Measurements from ENCODE around the gene VPS9D1. TPM values are rescaled to one million over a fixed set of nuclear protein-coding genes. Genes with fewer than 3 reads are reported as not detected.

Gene VPS9D1
- total RNA-seq, 4 donors from 2014 or later = 7.1 to 25.0 (median 13.8) TPM

DNA sequence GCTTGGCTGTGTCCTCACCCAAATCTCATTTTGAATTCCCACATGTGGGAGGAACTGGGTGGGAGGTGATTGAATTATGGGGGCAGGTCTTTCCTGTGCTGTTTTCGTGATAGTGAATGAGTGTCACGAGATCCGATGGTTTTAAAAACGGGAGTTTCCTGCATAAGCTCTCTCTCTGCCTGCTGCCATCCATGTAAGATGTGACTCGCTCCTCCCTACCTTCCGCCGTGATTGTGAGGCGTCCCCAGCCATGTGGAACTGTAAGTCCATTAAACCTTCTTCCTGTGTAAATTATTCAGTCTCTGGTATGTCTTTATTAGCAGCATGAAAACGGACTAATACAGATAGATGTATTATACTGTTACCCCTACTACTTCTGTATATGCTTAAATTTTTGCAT, 59.5 kb downstream of the VPS9D1 start:
- H3K27me3 ChIP-seq = no peaks in the 10 kb centered on the region
- peaks cover 13 to 31% (median 15%) of the 10 kb centered on the region in 3 donors for H3K4me1 ChIP-seq
- no peak overlapping the region for H3K27ac ChIP-seq
- TF ChIP-seq POLR2A (IDR thresholded peaks at IDR 0.05) = no peak
- no peak for TF ChIP-seq CTCF (IDR thresholded peaks at IDR 0.05)
- H3K36me3 ChIP-seq = peaks cover 0 to 44% (median 0%) of the 10 kb centered on the region in 3 donors
- no peak overlapping the region for H3K4me3 ChIP-seq
- 91 to 95% methylated on average over 9 of the region's 9 CpGs for WGBS, 2 donors
- no peak for DNase-seq
- intact Hi-C loops (cut with DNase I) = no loop called here
- H3K9me3 ChIP-seq = no peaks in the 10 kb centered on the region

DNA sequence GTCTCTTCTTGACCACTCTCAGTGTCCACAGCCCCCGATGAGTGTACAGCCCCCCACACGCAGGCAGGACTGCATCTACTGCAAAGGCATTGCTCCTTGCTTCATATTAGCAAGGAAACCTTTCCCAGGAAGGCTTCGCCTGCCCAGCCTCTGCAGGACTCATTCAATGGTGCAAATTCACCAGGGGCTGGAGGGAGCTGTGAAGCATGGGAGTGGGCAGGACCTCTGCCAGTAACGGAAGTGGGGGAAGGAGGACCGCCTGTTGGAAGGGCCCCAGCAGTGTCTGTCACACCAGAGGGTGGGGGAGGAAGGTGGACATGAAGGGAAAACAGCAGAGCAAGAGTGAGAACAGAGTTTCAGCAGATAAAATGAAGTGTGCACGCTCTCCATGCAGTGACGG, 60.6 kb downstream of the VPS9D1 start:
- Histone ChIP-seq H3K4me3 (no peak overlapping the region), H3K4me1 (peaks cover 13 to 39% (median 15%) of the 10 kb centered on the region in 3 donors), H3K9me3 (no peaks in the 10 kb centered on the region), H3K27ac (no peak overlapping the region), H3K36me3 (peaks cover 0 to 44% (median 0%) of the 10 kb centered on the region in 3 donors), H3K27me3 (no peaks in the 10 kb centered on the region)
- no peak for DNase-seq
- intact Hi-C loops (cut with DNase I) = no loop called here
- no peak for TF ChIP-seq POLR2A (IDR thresholded peaks at IDR 0.05)
- no peak for TF ChIP-seq CTCF (IDR thresholded peaks at IDR 0.05)
- 86 to 91% methylated on average over 4 to 7 of the region's 7 CpGs for WGBS, 2 donors

DNA sequence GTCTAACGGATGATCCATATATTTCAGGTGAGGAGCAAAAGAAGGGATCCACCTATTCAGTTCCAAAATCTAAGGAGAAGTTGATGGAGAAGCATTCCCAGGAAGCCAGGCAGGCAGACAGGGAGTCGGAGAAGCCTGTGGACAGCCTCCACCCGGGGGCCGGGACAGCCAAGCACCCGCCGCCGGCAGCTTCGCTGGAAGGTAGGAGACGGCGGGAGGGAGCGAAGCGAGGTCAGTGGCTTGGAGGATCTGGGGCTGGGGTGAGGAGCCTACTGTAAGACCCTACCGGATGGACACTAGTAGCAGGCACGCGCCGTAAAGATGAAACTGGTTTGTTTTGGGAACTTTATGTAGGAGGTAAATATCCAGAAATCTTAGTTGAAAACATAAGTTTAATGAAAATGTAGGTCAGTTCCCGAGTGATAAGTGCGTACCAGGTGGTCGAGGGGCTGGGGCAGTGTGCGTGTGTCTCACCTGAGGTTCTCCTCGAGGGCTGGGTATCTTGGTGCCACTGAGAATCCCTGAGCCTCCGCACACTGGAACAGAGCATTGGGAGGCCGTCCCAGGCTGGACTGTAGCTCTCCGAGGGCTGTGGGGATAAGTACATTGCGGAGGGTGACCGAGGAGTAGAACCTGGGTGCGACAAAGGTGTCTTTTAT, 62.3 kb downstream of the VPS9D1 start:
- DNase-seq = no peak
- H3K27ac ChIP-seq = peak overlapping the region; percentile 89 to 95 (median 93)
- H3K4me1 ChIP-seq = peaks cover 13 to 39% (median 15%) of the 10 kb centered on the region in 3 donors
- intact Hi-C loops (cut with DNase I) = no loop called here
- H3K36me3 ChIP-seq = peaks cover 0 to 45% (median 0%) of the 10 kb centered on the region in 3 donors
- peak overlapping the region; percentile 91 to 99 (median 98) for H3K4me3 ChIP-seq
- WGBS, 2 donors = 8 to 18% methylated on average over 23 to 27 of the region's 27 CpGs
- no peaks in the 10 kb centered on the region for H3K27me3 ChIP-seq
- no peak for TF ChIP-seq CTCF (IDR thresholded peaks at IDR 0.05)
- TF ChIP-seq POLR2A (IDR thresholded peaks at IDR 0.05) = peak in 1 of 4 donors; percentile 3
- H3K9me3 ChIP-seq = no peaks in the 10 kb centered on the region

GRCh38 chr16:89657442-89658220, 63.1 kb downstream of the VPS9D1 start, which contains the start of the genes CHMP1A and SPATA33:
CHMP1A (minus strand) TSS chr16:89657708; CDS start chr16:89657588, 120 bp downstream.
SPATA33 (plus strand) TSS chr16:89657836; CDS start chr16:89657912, 76 bp downstream.
- H3K27me3 ChIP-seq = no peaks in the 10 kb centered on the region
- H3K36me3 ChIP-seq = peaks cover 0 to 45% (median 0%) of the 10 kb centered on the region in 3 donors
- H3K4me3 ChIP-seq = peak within 1 kb of the TSS; percentile 91 to 99 (median 98)
- H3K9me3 ChIP-seq = no peaks in the 10 kb centered on the region
- intact Hi-C loops (cut with DNase I) = no loop called here
- DNase-seq = peak; percentile 48
- H3K4me1 ChIP-seq = peaks cover 13 to 39% (median 15%) of the 10 kb centered on the region in 3 donors
- 0% methylated on average over 15 of the region's 99 CpGs; no CpG with 5 or more reads in 1 of the 2 donors for WGBS, 2 donors
- H3K27ac ChIP-seq = peak within 1 kb of the TSS; percentile 89 to 95 (median 93)
- TF ChIP-seq POLR2A (IDR thresholded peaks at IDR 0.05) = peak in 3 of 4 donors; percentile 36 to 43 (median 39)
- no peak for TF ChIP-seq CTCF (IDR thresholded peaks at IDR 0.05)

Other genes starting within 250 kb of the VPS9D1 start
- gene ANKRD11, start 230.3 kb downstream of the VPS9D1 start, total RNA-seq = 10 to 100 TPM; 51.0 to 72.7 (median 66.9) TPM
- 100 to 1,000 TPM in 1 of 4 donors, 10 to 100 TPM in 3; 65.0 to 104 (median 84.9) TPM for gene SPG7, start 212.5 kb downstream of the VPS9D1 start, total RNA-seq
- gene RPL13, start 160.2 kb downstream of the VPS9D1 start, total RNA-seq = 1,000 to 10,000 TPM; 3,143 to 7,972 (median 4,864) TPM
- 1 to 10 TPM in 3 of 4 donors, under 1 TPM in 1; 0.45 to 2.9 (median 2.1) TPM for gene CPNE7, start 145.1 kb downstream of the VPS9D1 start, total RNA-seq
- 1 to 10 TPM in 1 of 4 donors, under 1 TPM in 1, not detected in 2; 0.76 to 4.1 TPM for gene DPEP1, start 107.3 kb downstream of the VPS9D1 start, total RNA-seq
- 100 to 1,000 TPM in 2 of 4 donors, 10 to 100 TPM in 2; 83.0 to 116 (median 104) TPM for gene CHMP1A, start 63.2 kb downstream of the VPS9D1 start, total RNA-seq
- 1 to 10 TPM; 1.8 to 4.9 (median 2.8) TPM for gene SPATA33, start 63.1 kb downstream of the VPS9D1 start, total RNA-seq
- 10 to 100 TPM; 21.6 to 45.0 (median 39.3) TPM for gene CDK10, start 34.2 kb downstream of the VPS9D1 start, total RNA-seq
- gene SPATA2L, start 19.2 kb downstream of the VPS9D1 start, total RNA-seq = 10 to 100 TPM in 2 of 4 donors, 1 to 10 TPM in 2; 6.1 to 26.1 (median 8.9) TPM
- 10 to 100 TPM; 18.1 to 43.3 (median 34.1) TPM for gene ZNF276, start 639 bp upstream of the VPS9D1 start, total RNA-seq
- 10 to 100 TPM in 1 of 4 donors, 1 to 10 TPM in 3; 3.8 to 29.0 (median 6.8) TPM for gene FANCA, start 95.7 kb upstream of the VPS9D1 start, total RNA-seq
- gene SPIRE2, start 107.6 kb upstream of the VPS9D1 start, total RNA-seq = 1 to 10 TPM; 3.4 to 9.6 (median 4.3) TPM
- 100 to 1,000 TPM in 2 of 4 donors, 10 to 100 TPM in 2; 79.7 to 124 (median 101) TPM for gene TCF25, start 152.7 kb upstream of the VPS9D1 start, total RNA-seq
- 1 to 10 TPM; 1.1 to 3.4 (median 2.0) TPM for gene MC1R, start 198.0 kb upstream of the VPS9D1 start, total RNA-seq
- 1 to 10 TPM in 3 of 4 donors, not detected in 1; 2.2 to 9.6 (median 8.0) TPM for gene TUBB3, start 202.4 kb upstream of the VPS9D1 start, total RNA-seq
- gene DEF8, start 227.9 kb upstream of the VPS9D1 start, total RNA-seq = 10 to 100 TPM; 43.5 to 63.0 (median 52.4) TPM